LNCaP clone FGC (cell line): ENCODE data around the gene TMEM120B.

ENCODE experiments used
- DNase-seq: peaks from one replicate; pipeline ENCODE4 v3.0.0-alpha.2; 2011; ENCODE audit warnings: low read depth
- H3K4me3 ChIP-seq: 2 replicates; pipeline ENCODE4 v1.5.1; 2011; ENCODE audit warnings: mild to moderate bottlenecking, low read depth, low read length, control low read depth
- TF ChIP-seq, protein P1 (sequence below): IDR thresholded peaks from 2 replicates; pipeline ENCODE4 v1.5.1; 2012; ENCODE audit warnings: mild to moderate bottlenecking; ENCODE audit not compliant: control insufficient read depth, insufficient read depth; ENCODE audit errors: extremely low read depth

The TMEM120B gene

DNA sequence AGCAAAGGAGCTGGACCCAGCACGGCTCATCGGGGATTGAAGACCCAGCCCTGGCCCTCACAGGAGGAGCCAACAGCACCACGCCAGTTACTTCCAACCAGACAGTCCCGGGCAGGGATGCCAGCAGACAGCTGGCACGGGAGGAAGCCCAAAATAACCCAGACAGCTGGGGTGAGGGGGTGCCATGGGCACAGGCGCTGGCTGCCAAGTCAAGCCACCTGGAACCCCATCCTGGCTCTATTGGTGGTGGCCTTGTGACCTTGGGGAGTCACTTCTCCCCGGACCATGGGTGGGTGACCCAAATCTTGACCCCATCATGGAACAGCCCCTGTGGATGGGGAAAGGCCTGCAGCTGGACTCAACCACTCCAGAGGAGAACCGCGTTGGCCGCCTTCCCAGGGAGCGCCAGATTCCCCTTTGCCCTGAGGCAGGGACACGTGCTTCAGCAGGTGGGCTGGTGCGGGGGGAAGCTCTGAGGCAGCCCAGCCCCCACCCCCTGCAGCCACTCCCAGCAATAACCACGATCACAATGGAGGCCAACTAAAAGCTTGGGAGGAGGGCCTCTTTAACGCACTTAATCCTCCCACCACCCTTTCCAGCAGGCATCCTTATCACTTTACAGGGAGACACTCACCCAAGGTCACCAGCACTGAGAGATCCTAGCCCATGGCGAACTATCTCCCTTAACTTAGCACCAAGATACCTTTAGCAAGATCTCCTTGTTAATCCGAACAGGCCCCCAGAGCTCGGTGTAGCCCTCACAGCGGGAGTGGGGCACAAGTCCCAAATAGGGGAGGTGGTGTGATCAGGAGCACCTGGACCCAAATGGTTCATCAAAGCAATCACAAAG, 85.6 kb downstream of the TMEM120B start:
- peak overlapping the region; percentile 59 for H3K4me3 ChIP-seq
- no peak for DNase-seq
- TF ChIP-seq, protein P1, sequence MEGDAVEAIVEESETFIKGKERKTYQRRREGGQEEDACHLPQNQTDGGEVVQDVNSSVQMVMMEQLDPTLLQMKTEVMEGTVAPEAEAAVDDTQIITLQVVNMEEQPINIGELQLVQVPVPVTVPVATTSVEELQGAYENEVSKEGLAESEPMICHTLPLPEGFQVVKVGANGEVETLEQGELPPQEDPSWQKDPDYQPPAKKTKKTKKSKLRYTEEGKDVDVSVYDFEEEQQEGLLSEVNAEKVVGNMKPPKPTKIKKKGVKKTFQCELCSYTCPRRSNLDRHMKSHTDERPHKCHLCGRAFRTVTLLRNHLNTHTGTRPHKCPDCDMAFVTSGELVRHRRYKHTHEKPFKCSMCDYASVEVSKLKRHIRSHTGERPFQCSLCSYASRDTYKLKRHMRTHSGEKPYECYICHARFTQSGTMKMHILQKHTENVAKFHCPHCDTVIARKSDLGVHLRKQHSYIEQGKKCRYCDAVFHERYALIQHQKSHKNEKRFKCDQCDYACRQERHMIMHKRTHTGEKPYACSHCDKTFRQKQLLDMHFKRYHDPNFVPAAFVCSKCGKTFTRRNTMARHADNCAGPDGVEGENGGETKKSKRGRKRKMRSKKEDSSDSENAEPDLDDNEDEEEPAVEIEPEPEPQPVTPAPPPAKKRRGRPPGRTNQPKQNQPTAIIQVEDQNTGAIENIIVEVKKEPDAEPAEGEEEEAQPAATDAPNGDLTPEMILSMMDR, result no peak

DNA sequence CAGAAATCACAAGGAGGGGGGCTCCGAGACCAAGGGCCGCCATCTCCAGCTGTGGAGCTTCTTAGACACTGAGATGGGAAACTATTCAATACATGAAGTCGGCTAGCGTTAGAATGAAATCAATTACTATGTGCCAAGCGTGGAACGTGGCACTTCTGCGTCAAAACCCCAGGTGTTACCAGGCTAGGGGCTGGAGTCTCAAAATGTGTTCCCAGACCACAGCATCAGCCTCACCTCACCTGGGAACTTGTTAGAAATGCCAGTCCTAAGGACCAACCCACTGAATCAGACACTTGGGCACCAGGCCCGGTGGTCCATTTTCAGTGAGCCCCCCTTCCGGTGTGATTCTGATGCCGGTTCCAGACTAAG, 86.2 kb downstream of the TMEM120B start:
- H3K4me3 ChIP-seq, result peak overlapping the region; percentile 59
- TF ChIP-seq, protein P1, result no peak
- DNase-seq, result no peak

DNA sequence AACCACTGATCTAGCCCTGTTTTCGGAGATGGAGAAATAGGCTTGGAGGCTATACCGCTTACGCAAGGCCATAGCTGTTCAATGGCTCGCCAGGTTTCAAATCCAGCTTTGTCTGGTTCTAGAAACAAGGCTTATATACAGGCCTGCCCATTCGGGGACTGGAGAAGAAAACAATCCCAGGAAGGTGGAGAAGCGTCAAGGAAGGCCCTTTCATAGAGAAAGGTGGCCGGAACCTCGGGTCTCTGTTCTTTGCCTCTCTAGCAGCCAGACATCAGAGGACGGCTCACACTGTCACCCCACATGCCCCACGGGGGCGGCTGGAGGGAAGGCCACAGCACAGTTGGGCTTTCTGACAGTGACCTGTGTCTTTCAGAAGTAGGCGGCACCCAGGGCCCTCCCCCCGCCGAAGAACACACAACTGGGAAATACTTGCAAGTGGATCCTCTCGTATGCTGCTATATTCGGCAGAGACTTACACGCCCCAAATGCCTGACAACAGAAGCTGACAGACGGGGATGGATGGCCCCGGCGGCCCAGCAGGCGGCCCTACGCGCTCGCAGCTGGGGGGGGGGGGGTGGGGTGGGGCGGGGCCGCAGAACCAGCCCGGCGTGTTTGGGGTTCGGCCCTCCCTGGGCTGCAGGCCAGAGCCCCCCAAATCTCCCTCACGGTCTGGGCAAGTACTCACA, 86.7 kb downstream of the TMEM120B start:
- peak; percentile 75 for DNase-seq
- peak overlapping the region; percentile 59 for H3K4me3 ChIP-seq
- TF ChIP-seq, protein P1, result 0 out of 2 replicates have a peak, but pooled peaks have one; percentile 20

DNA sequence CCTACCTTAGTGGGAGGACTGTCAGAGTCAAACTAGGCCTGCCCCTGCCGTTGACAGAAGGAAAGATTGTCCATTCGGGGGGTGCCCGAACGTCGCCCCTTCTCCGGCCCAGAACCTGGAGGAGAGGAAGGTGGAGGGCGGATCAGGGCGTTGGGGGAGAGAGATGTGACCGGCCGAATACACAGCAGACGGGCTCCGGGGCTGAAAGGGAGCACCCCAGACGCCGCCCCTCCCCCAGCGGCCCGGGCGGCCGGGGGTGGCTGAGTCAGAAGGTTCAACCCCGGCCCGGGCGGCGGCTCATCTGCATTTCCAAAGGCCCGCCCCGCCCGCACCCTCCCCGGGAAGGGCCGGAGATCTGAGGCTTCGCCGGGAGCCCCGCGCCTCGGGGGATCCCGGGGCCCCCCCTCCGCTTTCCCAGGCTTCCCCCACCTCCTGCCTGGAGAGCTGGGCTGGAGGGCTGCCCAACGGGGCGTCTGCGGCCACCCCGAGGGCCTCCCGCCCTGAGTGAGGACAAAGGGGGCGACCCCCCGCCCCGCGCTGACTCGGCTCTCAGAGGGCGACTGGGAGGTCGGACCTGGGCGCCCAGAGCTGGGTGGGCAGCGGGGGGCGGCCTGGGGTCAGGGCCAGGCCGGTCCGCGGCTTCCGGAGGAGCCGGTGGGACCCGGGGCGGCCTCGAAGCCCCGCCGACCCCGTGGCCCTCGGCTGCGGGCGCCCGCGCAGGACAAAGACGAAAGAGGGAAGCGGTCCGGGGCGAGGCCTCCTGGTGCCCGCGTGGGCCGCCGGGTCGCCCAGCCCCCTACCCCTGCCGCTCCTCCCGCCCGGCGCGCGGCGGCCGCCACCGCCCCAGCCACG, 87.5 kb downstream of the TMEM120B start:
- DNase-seq, result no peak
- TF ChIP-seq, protein P1, result no peak
- peak overlapping the region; percentile 59 for H3K4me3 ChIP-seq

DNA sequence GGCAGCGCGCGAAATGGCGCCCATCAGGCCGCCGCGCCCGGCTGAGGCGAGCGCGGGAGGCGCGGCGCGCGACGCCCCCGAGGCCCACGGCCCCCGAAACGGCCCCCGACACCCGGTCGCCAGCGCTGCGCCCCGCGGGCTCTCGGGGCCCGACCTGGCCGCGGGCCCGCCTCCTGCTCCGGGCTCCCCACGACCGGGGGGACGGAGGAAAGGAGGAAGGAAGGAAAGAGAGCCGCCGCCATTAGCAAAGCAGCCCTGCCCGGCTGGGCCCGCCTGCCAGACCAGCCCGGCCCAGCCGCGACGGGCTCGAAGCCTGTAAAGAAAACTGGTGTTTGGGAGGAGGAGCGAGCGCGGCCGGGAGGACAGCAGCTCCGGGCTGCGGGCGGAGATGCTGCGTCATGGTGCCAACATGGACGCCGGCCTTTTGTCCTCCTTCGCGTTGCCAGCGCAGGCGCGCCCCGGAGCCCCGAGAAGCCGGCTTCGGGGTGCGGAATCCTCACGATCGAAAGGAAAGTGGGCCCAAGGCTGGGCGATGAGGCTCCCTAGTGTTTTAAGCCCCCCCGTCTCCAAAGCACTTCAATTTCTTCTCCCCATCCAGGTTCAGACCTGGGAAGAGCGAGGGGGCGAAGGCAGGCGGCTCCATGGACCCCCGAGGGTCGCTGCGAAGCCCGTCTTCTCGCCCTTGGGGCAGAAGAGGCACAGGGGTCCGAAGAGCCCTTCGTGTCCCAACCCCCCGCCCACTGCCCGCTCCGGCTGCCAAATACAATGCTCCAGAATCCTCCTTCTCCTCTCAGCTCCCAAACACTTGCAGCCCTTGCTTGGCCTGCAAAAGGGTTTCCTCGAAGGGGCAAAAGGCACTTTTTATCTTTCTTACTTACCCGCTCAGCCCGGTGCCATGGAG, 88.4 kb downstream of the TMEM120B start:
- TF ChIP-seq, protein P1, result no peak
- peak; percentile 63 for DNase-seq
- peak overlapping the region; percentile 62 for H3K4me3 ChIP-seq
